ENCODE results near the gene NADK.

NADK gene

GRCh38 chr1:1817221-1817620 is 39.0 kb upstream of the NADK start:
- Mint-ChIP-seq H3K4me3 (no peak overlapping the region), H3K36me3 (ENCODE audit: low read depth) (peaks cover 61% of the 10 kb centered on the region), H3K27ac (no peak overlapping the region), H3K4me1 (no peaks in the 10 kb centered on the region), H3K9me3 (no peaks in the 10 kb centered on the region), H3K27me3 (ENCODE audit: low read depth, poor library complexity) (peaks cover 3% of the 10 kb centered on the region)
- TF ChIP-seq CTCF (IDR thresholded peaks at IDR 0.05) = no peak
- no peak for DNase-seq

GRCh38 chr1:1815606-1816281 is 37.5 kb upstream of the NADK start:
- H3K4me3 Mint-ChIP-seq = no peak overlapping the region
- no peak for TF ChIP-seq CTCF (IDR thresholded peaks at IDR 0.05)
- H3K36me3 Mint-ChIP-seq (ENCODE audit: low read depth) = peaks cover 58% of the 10 kb centered on the region
- H3K4me1 Mint-ChIP-seq = no peaks in the 10 kb centered on the region
- no peak overlapping the region for H3K27ac Mint-ChIP-seq
- H3K9me3 Mint-ChIP-seq = no peaks in the 10 kb centered on the region
- no peak for DNase-seq
- H3K27me3 Mint-ChIP-seq (ENCODE audit: low read depth, poor library complexity) = peaks cover 3% of the 10 kb centered on the region

- DNase-seq = no peak
- no peak overlapping the region for H3K4me3 Mint-ChIP-seq
- no peak for TF ChIP-seq CTCF (IDR thresholded peaks at IDR 0.05)
- H3K36me3 Mint-ChIP-seq (ENCODE audit: low read depth) = peaks cover 56% of the 10 kb centered on the region
- peak overlapping the region; percentile 57 for H3K27ac Mint-ChIP-seq
- peaks cover 3% of the 10 kb centered on the region for H3K27me3 Mint-ChIP-seq (ENCODE audit: low read depth, poor library complexity)
- no peaks in the 10 kb centered on the region for H3K9me3 Mint-ChIP-seq
- H3K4me1 Mint-ChIP-seq = peaks cover 2% of the 10 kb centered on the region
Observed at GRCh38 chr1:1809489-1809888, 31.2 kb upstream of the NADK start.

- no peak for TF ChIP-seq CTCF (IDR thresholded peaks at IDR 0.05)
Observed at GRCh38 chr1:1808206-1808605, 29.9 kb upstream of the NADK start.

DNA sequence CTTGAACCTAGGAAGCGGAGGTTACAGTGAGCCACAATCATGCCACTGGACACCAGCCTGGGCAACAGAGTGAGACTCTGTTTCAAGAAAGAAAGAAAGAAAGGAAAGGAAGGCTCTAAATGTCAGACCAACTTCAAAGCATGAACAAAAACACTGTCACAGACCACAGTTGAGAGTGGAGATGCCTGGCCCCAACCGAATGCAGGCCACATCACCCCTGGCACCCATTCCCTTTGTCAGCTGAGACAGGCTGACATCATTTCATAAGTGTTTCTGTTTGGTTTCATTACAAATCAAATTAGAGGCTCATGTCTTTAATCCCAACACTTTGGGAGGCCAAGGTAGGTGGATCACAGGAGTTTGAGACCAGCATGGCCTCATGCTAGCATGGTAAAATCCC is 28.6 kb upstream of the NADK start:
- Mint-ChIP-seq H3K4me1 (peaks cover 9% of the 10 kb centered on the region), H3K27ac (peak overlapping the region; percentile 83), H3K9me3 (no peaks in the 10 kb centered on the region), H3K27me3 (ENCODE audit: low read depth, poor library complexity) (peaks cover 4% of the 10 kb centered on the region), H3K36me3 (ENCODE audit: low read depth) (peaks cover 56% of the 10 kb centered on the region), H3K4me3 (no peak overlapping the region)
- no peak for DNase-seq
- no peak for TF ChIP-seq CTCF (IDR thresholded peaks at IDR 0.05)

More at GRCh38 chr1:1808206-1808605, 29.9 kb upstream of the NADK start:
- peaks cover 5% of the 10 kb centered on the region for H3K4me1 Mint-ChIP-seq
- H3K9me3 Mint-ChIP-seq = no peaks in the 10 kb centered on the region
- H3K4me3 Mint-ChIP-seq = no peak overlapping the region
- peaks cover 57% of the 10 kb centered on the region for H3K36me3 Mint-ChIP-seq (ENCODE audit: low read depth)
- no peak for DNase-seq
- peaks cover 2% of the 10 kb centered on the region for H3K27me3 Mint-ChIP-seq (ENCODE audit: low read depth, poor library complexity)
- H3K27ac Mint-ChIP-seq = peak overlapping the region; percentile 51

DNA sequence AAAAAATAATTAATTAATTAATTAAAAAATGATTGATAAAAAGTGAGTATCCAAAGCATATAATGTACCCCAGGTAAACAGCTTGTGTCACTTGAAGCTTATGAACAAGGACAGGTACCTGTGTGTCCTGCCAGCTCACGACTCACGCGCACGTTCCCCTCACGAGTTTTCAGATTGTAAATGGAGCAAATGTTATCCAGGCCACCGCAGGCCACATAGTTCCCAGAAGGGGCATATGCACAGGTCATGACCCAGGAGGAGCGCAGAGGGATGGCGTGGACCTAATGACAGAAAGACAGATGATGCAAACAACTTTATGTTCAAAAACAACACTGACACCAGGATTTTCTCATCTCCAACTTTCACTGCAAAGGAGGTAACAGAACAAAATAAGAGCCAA is 26.0 kb upstream of the NADK start:
- Mint-ChIP-seq H3K4me3 (no peak overlapping the region), H3K9me3 (no peaks in the 10 kb centered on the region), H3K27me3 (ENCODE audit: low read depth, poor library complexity) (peaks cover 6% of the 10 kb centered on the region), H3K4me1 (peaks cover 35% of the 10 kb centered on the region), H3K36me3 (ENCODE audit: low read depth) (peaks cover 58% of the 10 kb centered on the region), H3K27ac (peak overlapping the region; percentile 87)
- DNase-seq = no peak
- no peak for TF ChIP-seq CTCF (IDR thresholded peaks at IDR 0.05)

All from nephron progenitor cell (in vitro differentiated cells).